Hematopoietic multipotent progenitor cell (in vitro differentiated cells): ENCODE results near the gene TNNI2. TPM values are rescaled to one million over a fixed set of nuclear protein-coding genes. Genes with fewer than 3 reads are reported as not detected.

Source experiments
- DNase-seq, 3 donors: peaks; one replicate each; pipeline ENCODE4 v3.0.0-alpha.2; 2011 to 2015; ENCODE audit warnings: low read depth in 2 of 3, low spot score in 2 of 3
- total RNA-seq: library from RNA; depleted of rRNA; stranded (reverse); fragments of >200 nt; gene quantifications from one replicate; pipeline ENCODE4 v1.2.3, GENCODE V29; 2012

TNNI2 gene
- total RNA-seq, 1 donor = 1.3 TPM

- no peak for DNase-seq
Observed at GRCh38 chr11:1857064-1857463, 18.3 kb downstream of the TNNI2 start.

- DNase-seq = no peak
Observed at GRCh38 chr11:1858154-1858553, 19.4 kb downstream of the TNNI2 start.

- DNase-seq = no peak
Observed at GRCh38 chr11:1858576-1858975, 19.8 kb downstream of the TNNI2 start.

- no peak for DNase-seq
Observed at GRCh38 chr11:1859004-1859403, 20.2 kb downstream of the TNNI2 start.

- DNase-seq = no peak
Observed at GRCh38 chr11:1860108-1860507, 21.3 kb downstream of the TNNI2 start.

GRCh38 chr11:1861435-1862411 lies 22.9 kb downstream of the TNNI2 start:
- DNase-seq = no peak

- DNase-seq = no peak
Observed at GRCh38 chr11:1862588-1863351, 24.0 kb downstream of the TNNI2 start.

- peak in 1 of 3 donors; percentile 63 for DNase-seq
Observed at GRCh38 chr11:1863352-1864216, 24.8 kb downstream of the TNNI2 start.

GRCh38 chr11:1864231-1864630 lies 25.4 kb downstream of the TNNI2 start:
- no peak for DNase-seq

GRCh38 chr11:1864831-1865665 lies 26.3 kb downstream of the TNNI2 start:
- no peak for DNase-seq

GRCh38 chr11:1866226-1866625 lies 27.4 kb downstream of the TNNI2 start:
- DNase-seq = no peak

GRCh38 chr11:1866776-1867175 lies 28.0 kb downstream of the TNNI2 start:
- no peak for DNase-seq

GRCh38 chr11:1867381-1867780 lies 28.6 kb downstream of the TNNI2 start:
- DNase-seq = no peak

GRCh38 chr11:1868056-1868635 lies 29.4 kb downstream of the TNNI2 start:
- no peak for DNase-seq

GRCh38 chr11:1868636-1869291 lies 30.0 kb downstream of the TNNI2 start:
- no peak for DNase-seq

GRCh38 chr11:1869427-1870325 lies 30.9 kb downstream of the TNNI2 start:
- no peak for DNase-seq

- DNase-seq = no peak
Observed at GRCh38 chr11:1870326-1870696, 31.5 kb downstream of the TNNI2 start.
